HepG2 (cell line): ENCODE measurements around the gene GCNT3. TPM values are rescaled to one million over a fixed set of nuclear protein-coding genes. Genes with fewer than 3 reads are reported as not detected.

Experiments
- JDP2 ChIP-seq: sonication (generic); formaldehyde crosslinking; IDR thresholded peaks from 2 replicates; pipeline ENCODE4 v1.8.1; 2022; ENCODE audit warnings: missing genetic modification reagents, borderline replicate concordance
- PRMT3 ChIP-seq: sonication (generic); formaldehyde crosslinking; IDR thresholded peaks from 2 replicates; pipeline ENCODE4 v1.8.1; 2022; ENCODE audit warnings: low read depth, mild to moderate bottlenecking, moderate library complexity, missing genetic modification reagents, borderline replicate concordance
- SALL2 ChIP-seq: sonication (generic); formaldehyde crosslinking; IDR thresholded peaks from 2 replicates; pipeline ENCODE4 v1.8.1; 2023; ENCODE audit warnings: mild to moderate bottlenecking, missing genetic modification reagents, inconsistent platforms
- SKIL ChIP-seq: sonication (generic); formaldehyde crosslinking; IDR thresholded peaks from 2 replicates; pipeline ENCODE4 v1.8.0; 2022; ENCODE audit warnings: missing genetic modification reagents, mild to moderate bottlenecking, moderate library complexity, borderline replicate concordance
- SOX13 ChIP-seq, 3 experiments: fragments of 450-650 bp in 1 of 3; sonication (generic) in 1 of 3; formaldehyde crosslinking in 1 of 3; IDR thresholded peaks in 2 of 3; conservative IDR thresholded peaks in 1 of 3; 2 replicates each; pipeline versions ENCODE4 v1.5.0 to v1.6.1; 2016 to 2020; ENCODE audit warnings: antibody characterized with exemption in 1 of 3, mild to moderate bottlenecking in 1 of 3, missing compliant biosample characterization in 1 of 3, missing genetic modification reagents in 1 of 3, moderate library complexity in 1 of 3
- ZFP91 ChIP-seq: sonication (generic); formaldehyde crosslinking; IDR thresholded peaks from 2 replicates; pipeline ENCODE4 v1.9.0; 2022; ENCODE audit warnings: missing genetic modification reagents, mild to moderate bottlenecking, borderline replicate concordance
- ZNF24 ChIP-seq: fragments of 450-650 bp; IDR thresholded peaks from 2 replicates; pipeline ENCODE4 v1.6.1; 2017; ENCODE audit warnings: antibody characterized with exemption, mild to moderate bottlenecking
- ZNF251 ChIP-seq: sonication (generic); formaldehyde crosslinking; IDR thresholded peaks from 2 replicates; pipeline ENCODE4 v1.9.0; 2021; ENCODE audit warnings: mild to moderate bottlenecking, missing genetic modification reagents
- ZNF329 ChIP-seq: sonication (generic); formaldehyde crosslinking; IDR thresholded peaks from 2 replicates; pipeline ENCODE4 v1.9.0; 2021; ENCODE audit warnings: low read depth, mild to moderate bottlenecking, missing genetic modification reagents
- ZNF530 ChIP-seq: sonication (generic); formaldehyde crosslinking; IDR thresholded peaks from 2 replicates; pipeline ENCODE4 v1.5.0; 2020; ENCODE audit warnings: low read depth, mild to moderate bottlenecking, missing genetic modification reagents
- ZNF576 ChIP-seq: sonication (generic); formaldehyde crosslinking; IDR thresholded peaks from 2 replicates; pipeline ENCODE4 v1.4.0; 2020; ENCODE audit warnings: mild to moderate bottlenecking, missing genetic modification reagents
- ZNF589 ChIP-seq: sonication (generic); formaldehyde crosslinking; conservative IDR thresholded peaks from 2 replicates; pipeline ENCODE4 v1.8.0; 2022; ENCODE audit warnings: mild to moderate bottlenecking, moderate library complexity, missing genetic modification reagents
- ZNF629 ChIP-seq: sonication (generic); formaldehyde crosslinking; conservative IDR thresholded peaks from 2 replicates; pipeline ENCODE4 v1.5.0; 2020; ENCODE audit warnings: missing genetic modification reagents
- ZNF850 ChIP-seq: sonication (generic); formaldehyde crosslinking; conservative IDR thresholded peaks from 2 replicates; pipeline ENCODE4 v1.9.0; 2021; ENCODE audit warnings: mild to moderate bottlenecking, missing genetic modification reagents
- polyA plus RNA-seq, 8 experiments: library from polyadenylated mRNA; depleted of rRNA in 3 of 8; stranded (reverse) in 7 of 8; unstranded in 1 of 8; fragments of >200 nt; fragmentation: Illumina TruSeq in 4 of 8; extraction: Trizol in 4 of 8; gene quantifications; 2 replicates each; pipeline versions ENCODE4 v1.2.1 to v1.2.3, GENCODE V29; 2011 to 2016; ENCODE audit warnings: low read depth in 4 of 8, missing spikeins in 1 of 8, mixed read lengths in 1 of 8; ENCODE audit not compliant: insufficient read depth in 1 of 8
- total RNA-seq, 5 experiments: library from RNA; depleted of rRNA; stranded (reverse); fragments of >200 nt; fragmentation: Illumina TruSeq; extraction: Trizol; gene quantifications; 2 replicates each; pipeline ENCODE4 v1.2.3, GENCODE V29; 2016; ENCODE audit warnings: low read depth in 1 of 5
- TF ChIP-seq, protein P1 (sequence below): IDR thresholded peaks from 2 replicates; pipeline ENCODE4 v1.6.1; 2016; ENCODE audit warnings: low read depth, missing genetic modification reagents, missing compliant biosample characterization
- TF ChIP-seq, protein P2 (sequence below): sonication (generic); formaldehyde crosslinking; IDR thresholded peaks from 2 replicates; pipeline ENCODE4 v1.9.0; 2021; ENCODE audit warnings: missing genetic modification reagents, borderline replicate concordance

The GCNT3 gene
- total and polyA plus RNA-seq, 2 of the 13 experiments (the other 11 are each of a cell fraction or from before 2014, with no cell fraction given) = 6.8 to 9.8 TPM

- TF ChIP-seq SOX13 (IDR thresholded peaks at IDR 0.05) = no peak; the same call in 1 of the 2 replicates
- TF ChIP-seq SOX13 (CRISPR knock-in tag; conservative IDR thresholded peaks at IDR 0.05 in 1 of 2, IDR thresholded peaks at IDR 0.05 in 1 of 2) = peak in 1 of 2 experiments; percentile 12; a peak in 1 of 4 replicates
- TF ChIP-seq, protein P1, sequence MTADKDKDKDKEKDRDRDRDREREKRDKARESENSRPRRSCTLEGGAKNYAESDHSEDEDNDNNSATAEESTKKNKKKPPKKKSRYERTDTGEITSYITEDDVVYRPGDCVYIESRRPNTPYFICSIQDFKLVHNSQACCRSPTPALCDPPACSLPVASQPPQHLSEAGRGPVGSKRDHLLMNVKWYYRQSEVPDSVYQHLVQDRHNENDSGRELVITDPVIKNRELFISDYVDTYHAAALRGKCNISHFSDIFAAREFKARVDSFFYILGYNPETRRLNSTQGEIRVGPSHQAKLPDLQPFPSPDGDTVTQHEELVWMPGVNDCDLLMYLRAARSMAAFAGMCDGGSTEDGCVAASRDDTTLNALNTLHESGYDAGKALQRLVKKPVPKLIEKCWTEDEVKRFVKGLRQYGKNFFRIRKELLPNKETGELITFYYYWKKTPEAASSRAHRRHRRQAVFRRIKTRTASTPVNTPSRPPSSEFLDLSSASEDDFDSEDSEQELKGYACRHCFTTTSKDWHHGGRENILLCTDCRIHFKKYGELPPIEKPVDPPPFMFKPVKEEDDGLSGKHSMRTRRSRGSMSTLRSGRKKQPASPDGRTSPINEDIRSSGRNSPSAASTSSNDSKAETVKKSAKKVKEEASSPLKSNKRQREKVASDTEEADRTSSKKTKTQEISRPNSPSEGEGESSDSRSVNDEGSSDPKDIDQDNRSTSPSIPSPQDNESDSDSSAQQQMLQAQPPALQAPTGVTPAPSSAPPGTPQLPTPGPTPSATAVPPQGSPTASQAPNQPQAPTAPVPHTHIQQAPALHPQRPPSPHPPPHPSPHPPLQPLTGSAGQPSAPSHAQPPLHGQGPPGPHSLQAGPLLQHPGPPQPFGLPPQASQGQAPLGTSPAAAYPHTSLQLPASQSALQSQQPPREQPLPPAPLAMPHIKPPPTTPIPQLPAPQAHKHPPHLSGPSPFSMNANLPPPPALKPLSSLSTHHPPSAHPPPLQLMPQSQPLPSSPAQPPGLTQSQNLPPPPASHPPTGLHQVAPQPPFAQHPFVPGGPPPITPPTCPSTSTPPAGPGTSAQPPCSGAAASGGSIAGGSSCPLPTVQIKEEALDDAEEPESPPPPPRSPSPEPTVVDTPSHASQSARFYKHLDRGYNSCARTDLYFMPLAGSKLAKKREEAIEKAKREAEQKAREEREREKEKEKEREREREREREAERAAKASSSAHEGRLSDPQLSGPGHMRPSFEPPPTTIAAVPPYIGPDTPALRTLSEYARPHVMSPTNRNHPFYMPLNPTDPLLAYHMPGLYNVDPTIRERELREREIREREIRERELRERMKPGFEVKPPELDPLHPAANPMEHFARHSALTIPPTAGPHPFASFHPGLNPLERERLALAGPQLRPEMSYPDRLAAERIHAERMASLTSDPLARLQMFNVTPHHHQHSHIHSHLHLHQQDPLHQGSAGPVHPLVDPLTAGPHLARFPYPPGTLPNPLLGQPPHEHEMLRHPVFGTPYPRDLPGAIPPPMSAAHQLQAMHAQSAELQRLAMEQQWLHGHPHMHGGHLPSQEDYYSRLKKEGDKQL (CRISPR knock-in tag) = no peak
- TF ChIP-seq ZFP91 (CRISPR knock-in tag) = peak; percentile 90
- no peak for TF ChIP-seq PRMT3 (CRISPR knock-in tag)
- no peak for TF ChIP-seq ZNF329 (CRISPR knock-in tag)
- TF ChIP-seq, protein P2, sequence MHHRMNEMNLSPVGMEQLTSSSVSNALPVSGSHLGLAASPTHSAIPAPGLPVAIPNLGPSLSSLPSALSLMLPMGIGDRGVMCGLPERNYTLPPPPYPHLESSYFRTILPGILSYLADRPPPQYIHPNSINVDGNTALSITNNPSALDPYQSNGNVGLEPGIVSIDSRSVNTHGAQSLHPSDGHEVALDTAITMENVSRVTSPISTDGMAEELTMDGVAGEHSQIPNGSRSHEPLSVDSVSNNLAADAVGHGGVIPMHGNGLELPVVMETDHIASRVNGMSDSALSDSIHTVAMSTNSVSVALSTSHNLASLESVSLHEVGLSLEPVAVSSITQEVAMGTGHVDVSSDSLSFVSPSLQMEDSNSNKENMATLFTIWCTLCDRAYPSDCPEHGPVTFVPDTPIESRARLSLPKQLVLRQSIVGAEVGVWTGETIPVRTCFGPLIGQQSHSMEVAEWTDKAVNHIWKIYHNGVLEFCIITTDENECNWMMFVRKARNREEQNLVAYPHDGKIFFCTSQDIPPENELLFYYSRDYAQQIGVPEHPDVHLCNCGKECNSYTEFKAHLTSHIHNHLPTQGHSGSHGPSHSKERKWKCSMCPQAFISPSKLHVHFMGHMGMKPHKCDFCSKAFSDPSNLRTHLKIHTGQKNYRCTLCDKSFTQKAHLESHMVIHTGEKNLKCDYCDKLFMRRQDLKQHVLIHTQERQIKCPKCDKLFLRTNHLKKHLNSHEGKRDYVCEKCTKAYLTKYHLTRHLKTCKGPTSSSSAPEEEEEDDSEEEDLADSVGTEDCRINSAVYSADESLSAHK = no peak
- no peak for TF ChIP-seq ZNF850 (CRISPR knock-in tag)
- TF ChIP-seq ZNF576 (CRISPR knock-in tag) = no peak
- no peak for TF ChIP-seq ZNF24
- TF ChIP-seq ZNF251 = no peak
- TF ChIP-seq ZNF589 (CRISPR knock-in tag) = no peak
- no peak for TF ChIP-seq SALL2 (CRISPR knock-in tag)
- TF ChIP-seq SKIL (CRISPR knock-in tag) = no peak
- no peak for TF ChIP-seq ZNF530 (CRISPR knock-in tag)
- no peak for TF ChIP-seq JDP2 (CRISPR knock-in tag)
- 0 out of 2 replicates have a peak, but pooled peaks have one; percentile 25 for TF ChIP-seq ZNF629
These were observed 16.1 kb upstream of the GCNT3 start (continued) for GRCh38 chr15:59595434-59595915.
